ENCODE measurements around the gene RBM17. TPM values are rescaled to one million over a fixed set of nuclear protein-coding genes. Genes with fewer than 3 reads are reported as not detected.

The RBM17 gene
- total and polyA plus RNA-seq, 2 of the 13 experiments (the other 11 are each of a cell fraction or from before 2014, with no cell fraction given), result 30.7 to 77.5 TPM

GRCh38 chr10:6071181-6072175 is 17.4 kb upstream of the RBM17 start:
- no peak overlapping the region for H3K4me3 ChIP-seq (replicated peaks in 1 of 3; ENCODE audit: insufficient read depth in 1 of 3, low read depth in 2 of 3, low read length in 3 of 3)
- no peaks in the 10 kb centered on the region for H3K79me2 ChIP-seq (ENCODE audit: insufficient read depth, low read length)
- H3K9me3 ChIP-seq (ENCODE audit: low read length), result no peaks in the 10 kb centered on the region
- in situ Hi-C loops (cut with HindIII; ENCODE audit: extremely low pct_ligation_motif_present, low pct_unique_long_range_greater_than_20kb), result no loop called here
- H3K9ac ChIP-seq (ENCODE audit: insufficient read depth, low read depth, low read length), result no peak overlapping the region
- H3K36me3 ChIP-seq (replicated peaks in 1 of 2; ENCODE audit: control insufficient read depth in 1 of 2, insufficient read depth in 2 of 2, low read length in 2 of 2), result no peaks in the 10 kb centered on the region
- DNase-seq (ENCODE audit: low spot score) (no peak), FAIRE-seq (no peak), ATAC-seq (no peak)
- WGBS (ENCODE audit: low lambda C conversion rate), result 17% methylated on average over 10 of the region's 10 CpGs
- CTCF ChIA-PET (ENCODE audit: low intra/inter-chr PET ratio, low total read pairs), result no interaction called here
- no peak overlapping the region for H3K4me2 ChIP-seq (ENCODE audit: low read depth, low read length)
- H2AFZ ChIP-seq (ENCODE audit: low read length), result no peak overlapping the region
- no peaks in the 10 kb centered on the region for H4K20me1 ChIP-seq (ENCODE audit: insufficient read depth, low read length)
- H3K27me3 ChIP-seq (ENCODE audit: control insufficient read depth in 1 of 2, insufficient read depth in 2 of 2, low read length in 2 of 2), result peaks cover 10 to 55% of the 10 kb centered on the region in 2 experiments; a peak in 4 of 5 replicates
- TF ChIP-seq MNT (IDR thresholded peaks at IDR 0.05) (no peak), ZFYVE20 (CRISPR knock-in tag; IDR thresholded peaks at IDR 0.05; ENCODE audit: borderline replicate concordance, low read depth) (no peak), ZNF468 (CRISPR knock-in tag; IDR thresholded peaks at IDR 0.05) (no peak), ZNF296 (CRISPR knock-in tag; conservative IDR thresholded peaks at IDR 0.05) (no peak), ZNF460 (CRISPR knock-in tag; IDR thresholded peaks at IDR 0.05; ENCODE audit: borderline replicate concordance) (no peak), ZNF674 (CRISPR knock-in tag; IDR thresholded peaks at IDR 0.05; ENCODE audit: low read depth) (no peak)
- POLR2A ChIA-PET, result no interaction called here
- H3K4me1 ChIP-seq (ENCODE audit: insufficient read depth, low read length), result no peaks in the 10 kb centered on the region
- BruUV-seq (replicated peaks), result no TSS peak
- H3K27ac ChIP-seq (ENCODE audit: extremely low read length, insufficient read depth, low read length), result no peak overlapping the region
- intact Hi-C loops (cut with micrococcal nuclease; ENCODE audit: unreplicated experiment), result no loop called here

Data from HepG2 (cell line).